HEK293 (cell line): Measurements from ENCODE around the gene NSD1.

ENCODE experiments used
- CTCF ChIA-PET: fragments of 350-600 bp; formaldehyde crosslinking; extraction: SDS; loops from one replicate; lab custom pipeline; 2021; ENCODE audit warnings: antibody characterized with exemption; lab: Yijun Ruan, JAX
- POLR2A ChIA-PET: fragments of 300-600 bp; formaldehyde crosslinking; extraction: SDS; loops from one replicate; lab custom pipeline; 2020; ENCODE audit warnings: antibody characterized with exemption, inconsistent platforms; lab: Yijun Ruan, JAX
- H3K27ac ChIP-seq: fragments of 200-500 bp; sonication (Bioruptor generic); 2 replicates; pipeline ENCODE4 v1.5.1; 2014; ENCODE audit warnings: low read depth, low read length, control low read depth, inconsistent platforms; ENCODE audit errors: extremely low read depth
- H3K36me3 ChIP-seq, 2 experiments: fragments of 200-500 bp in 1 of 2; sonication (Bioruptor generic) in 1 of 2; 1 replicate in 1 of 2; 2 replicates in 1 of 2; pipeline ENCODE4 v1.5.1; 2014 to 2017; ENCODE audit warnings: inconsistent platforms in 2 of 2, low read length in 2 of 2; ENCODE audit not compliant: control insufficient read depth in 2 of 2, insufficient read depth in 1 of 2
- H3K4me1 ChIP-seq: fragments of 200-500 bp; sonication (Bioruptor generic); 2 replicates; pipeline ENCODE4 v1.5.1; 2014; ENCODE audit warnings: mild to moderate bottlenecking, low read length, inconsistent platforms; ENCODE audit not compliant: control insufficient read depth, insufficient read depth
- H3K4me3 ChIP-seq: 2 replicates; pipeline ENCODE4 v1.5.1; 2011; ENCODE audit warnings: low read depth, mild to moderate bottlenecking, control low read depth, low read length, moderate library complexity
- H3K9me3 ChIP-seq: fragments of 200-500 bp; sonication (Bioruptor generic); 2 replicates; pipeline ENCODE4 v1.5.1; 2014; ENCODE audit warnings: low read depth, low read length, inconsistent platforms; ENCODE audit not compliant: control insufficient read depth, insufficient read depth
- BCL11B ChIP-seq: fragments of 450-650 bp; formaldehyde crosslinking; IDR thresholded peaks from 2 replicates; pipeline ENCODE4 v1.5.1; 2016; ENCODE audit warnings: low read depth, missing biosample characterization, missing genetic modification characterization
- MEIS1 ChIP-seq: sonication (generic); formaldehyde crosslinking; IDR thresholded peaks from 2 replicates; pipeline ENCODE4 v1.8.1; 2022; ENCODE audit warnings: missing genetic modification reagents, mild to moderate bottlenecking, borderline replicate concordance
- MYNN ChIP-seq: fragments of 450-650 bp; formaldehyde crosslinking; IDR thresholded peaks from 2 replicates; pipeline ENCODE4 v1.5.1; 2016; ENCODE audit warnings: missing biosample characterization, missing genetic modification characterization, borderline replicate concordance
- ZBTB20 ChIP-seq: fragments of 450-650 bp; formaldehyde crosslinking; IDR thresholded peaks from 2 replicates; pipeline ENCODE4 v1.5.1; 2016; ENCODE audit warnings: missing biosample characterization, missing genetic modification characterization
- ZBTB8A ChIP-seq: fragments of 450-650 bp; formaldehyde crosslinking; IDR thresholded peaks from 2 replicates; pipeline ENCODE4 v1.5.1; 2016; ENCODE audit warnings: missing biosample characterization, missing genetic modification characterization
- ZNF10 ChIP-seq: fragments of 450-650 bp; formaldehyde crosslinking; IDR thresholded peaks from 2 replicates; pipeline ENCODE4 v1.5.1; 2017; ENCODE audit warnings: missing biosample characterization, missing genetic modification characterization
- ZNF114 ChIP-seq: fragments of 450-650 bp; formaldehyde crosslinking; IDR thresholded peaks from 2 replicates; pipeline ENCODE4 v1.5.0; 2017; ENCODE audit warnings: missing biosample characterization, missing genetic modification characterization
- ZNF155 ChIP-seq: fragments of 450-650 bp; formaldehyde crosslinking; IDR thresholded peaks from 2 replicates; pipeline ENCODE4 v1.5.1; 2016; ENCODE audit warnings: missing biosample characterization, missing genetic modification characterization
- ZNF19 ChIP-seq: fragments of 450-650 bp; formaldehyde crosslinking; IDR thresholded peaks from 2 replicates; pipeline ENCODE4; 2016; ENCODE audit warnings: missing biosample characterization, missing genetic modification characterization, low read depth
- ZNF2 ChIP-seq: fragments of 450-650 bp; formaldehyde crosslinking; IDR thresholded peaks from 2 replicates; pipeline ENCODE4 v1.5.1; 2016; ENCODE audit warnings: missing biosample characterization, missing genetic modification characterization
- ZNF24 ChIP-seq: fragments of 450-650 bp; formaldehyde crosslinking; IDR thresholded peaks from 2 replicates; pipeline ENCODE4 v1.5.1; 2016; ENCODE audit warnings: missing biosample characterization, missing genetic modification characterization
- ZNF302 ChIP-seq: fragments of 450-650 bp; formaldehyde crosslinking; IDR thresholded peaks from 2 replicates; pipeline ENCODE4 v1.5.1; 2016; ENCODE audit warnings: missing biosample characterization, missing genetic modification characterization, low read depth
- ZNF354C ChIP-seq: fragments of 450-650 bp; formaldehyde crosslinking; IDR thresholded peaks from 2 replicates; pipeline ENCODE4 v1.5.1; 2016; ENCODE audit warnings: missing biosample characterization, missing genetic modification characterization, low read depth, borderline replicate concordance
- ZNF394 ChIP-seq: fragments of 450-650 bp; formaldehyde crosslinking; IDR thresholded peaks from 2 replicates; pipeline ENCODE4 v1.5.1; 2016; ENCODE audit warnings: missing biosample characterization, missing genetic modification characterization, mild to moderate bottlenecking, moderate library complexity, borderline replicate concordance
- ZNF48 ChIP-seq: fragments of 450-650 bp; formaldehyde crosslinking; IDR thresholded peaks from 2 replicates; pipeline ENCODE4 v1.5.1; 2016; ENCODE audit warnings: missing biosample characterization, missing genetic modification characterization
- ZNF561 ChIP-seq: fragments of 450-650 bp; IDR thresholded peaks from 2 replicates; pipeline ENCODE4 v1.5.1; 2018; ENCODE audit warnings: missing biosample characterization, missing genetic modification characterization, borderline replicate concordance
- ZNF624 ChIP-seq: fragments of 450-650 bp; formaldehyde crosslinking; IDR thresholded peaks from 2 replicates; pipeline ENCODE4 v1.5.1; 2017; ENCODE audit warnings: missing biosample characterization, missing genetic modification characterization
- ZNF670 ChIP-seq: fragments of 450-650 bp; formaldehyde crosslinking; IDR thresholded peaks from 2 replicates; pipeline ENCODE4 v1.5.1; 2016; ENCODE audit warnings: missing biosample characterization, missing genetic modification characterization, low read depth
- ZNF747 ChIP-seq: fragments of 450-650 bp; formaldehyde crosslinking; IDR thresholded peaks from 2 replicates; pipeline ENCODE4 v1.5.1; 2016; ENCODE audit warnings: missing biosample characterization, missing genetic modification characterization
- ZNF777 ChIP-seq: fragments of 450-650 bp; formaldehyde crosslinking; IDR thresholded peaks from 2 replicates; pipeline ENCODE4 v1.5.1; 2017; ENCODE audit warnings: missing biosample characterization, missing genetic modification characterization, borderline replicate concordance
- ZNF785 ChIP-seq: fragments of 450-650 bp; formaldehyde crosslinking; IDR thresholded peaks from 2 replicates; pipeline ENCODE4 v1.5.1; 2016; ENCODE audit warnings: missing biosample characterization, missing genetic modification characterization
- TF ChIP-seq, protein P1 (sequence below): fragments of 450-650 bp; formaldehyde crosslinking; IDR thresholded peaks from 2 replicates; pipeline ENCODE4 v1.5.1; 2016; ENCODE audit warnings: missing biosample characterization, missing genetic modification characterization, low read depth
- TF ChIP-seq, protein P2 (sequence below): fragments of 450-650 bp; formaldehyde crosslinking; IDR thresholded peaks from 2 replicates; pipeline ENCODE4 v1.5.1; 2016; ENCODE audit warnings: missing biosample characterization, missing genetic modification characterization, borderline replicate concordance
- TF ChIP-seq, protein P3 (sequence below): fragments of 450-650 bp; formaldehyde crosslinking; IDR thresholded peaks from 2 replicates; pipeline ENCODE4 v1.5.1; 2016; ENCODE audit warnings: missing biosample characterization, missing genetic modification characterization

Gene NSD1

DNA sequence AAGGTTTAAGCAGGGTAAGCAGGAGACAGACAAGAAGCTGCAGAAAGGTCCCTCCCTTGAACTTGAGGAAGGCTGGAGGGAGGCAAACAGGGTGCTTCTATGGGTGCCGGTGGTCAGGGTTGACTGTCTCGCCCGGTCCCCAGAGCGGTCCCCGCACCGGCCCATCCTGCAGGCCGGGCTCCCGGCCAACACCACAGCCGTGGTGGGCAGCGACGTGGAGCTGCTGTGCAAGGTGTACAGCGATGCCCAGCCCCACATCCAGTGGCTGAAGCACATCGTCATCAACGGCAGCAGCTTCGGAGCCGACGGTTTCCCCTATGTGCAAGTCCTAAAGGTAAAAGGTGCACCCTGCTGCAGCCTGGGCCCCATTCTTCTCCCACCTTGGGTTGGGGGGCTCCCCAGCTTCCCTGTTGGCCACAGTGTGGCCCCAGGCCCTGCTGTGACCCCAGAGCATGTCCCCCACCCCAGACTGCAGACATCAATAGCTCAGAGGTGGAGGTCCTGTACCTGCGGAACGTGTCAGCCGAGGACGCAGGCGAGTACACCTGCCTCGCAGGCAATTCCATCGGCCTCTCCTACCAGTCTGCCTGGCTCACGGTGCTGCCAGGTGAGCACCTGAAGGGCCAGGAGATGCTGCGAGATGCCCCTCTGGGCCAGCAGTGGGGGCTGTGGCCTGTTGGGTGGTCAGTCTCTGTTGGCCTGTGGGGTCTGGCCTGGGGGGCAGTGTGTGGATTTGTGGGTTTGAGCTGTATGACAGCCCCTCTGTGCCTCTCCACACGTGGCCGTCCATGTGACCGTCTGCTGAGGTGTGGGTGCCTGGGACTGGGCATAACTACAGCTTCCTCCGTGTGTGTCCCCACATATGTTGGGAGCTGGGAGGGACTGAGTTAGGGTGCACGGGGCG, 41.1 kb upstream of the NSD1 start:
- TF ChIP-seq ZNF302 (tag by site-specific recombination) (no peak), ZNF24 (tag by site-specific recombination) (no peak), ZNF624 (tag by site-specific recombination) (no peak), ZBTB8A (tag by site-specific recombination) (no peak), ZNF114 (tag by site-specific recombination) (no peak), ZNF19 (tag by site-specific recombination) (no peak), ZNF155 (tag by site-specific recombination) (no peak), MYNN (tag by site-specific recombination) (no peak), ZNF354C (tag by site-specific recombination) (no peak), ZNF10 (tag by site-specific recombination) (no peak), ZBTB20 (tag by site-specific recombination) (no peak), ZNF2 (tag by site-specific recombination) (no peak)
- TF ChIP-seq, protein P1, sequence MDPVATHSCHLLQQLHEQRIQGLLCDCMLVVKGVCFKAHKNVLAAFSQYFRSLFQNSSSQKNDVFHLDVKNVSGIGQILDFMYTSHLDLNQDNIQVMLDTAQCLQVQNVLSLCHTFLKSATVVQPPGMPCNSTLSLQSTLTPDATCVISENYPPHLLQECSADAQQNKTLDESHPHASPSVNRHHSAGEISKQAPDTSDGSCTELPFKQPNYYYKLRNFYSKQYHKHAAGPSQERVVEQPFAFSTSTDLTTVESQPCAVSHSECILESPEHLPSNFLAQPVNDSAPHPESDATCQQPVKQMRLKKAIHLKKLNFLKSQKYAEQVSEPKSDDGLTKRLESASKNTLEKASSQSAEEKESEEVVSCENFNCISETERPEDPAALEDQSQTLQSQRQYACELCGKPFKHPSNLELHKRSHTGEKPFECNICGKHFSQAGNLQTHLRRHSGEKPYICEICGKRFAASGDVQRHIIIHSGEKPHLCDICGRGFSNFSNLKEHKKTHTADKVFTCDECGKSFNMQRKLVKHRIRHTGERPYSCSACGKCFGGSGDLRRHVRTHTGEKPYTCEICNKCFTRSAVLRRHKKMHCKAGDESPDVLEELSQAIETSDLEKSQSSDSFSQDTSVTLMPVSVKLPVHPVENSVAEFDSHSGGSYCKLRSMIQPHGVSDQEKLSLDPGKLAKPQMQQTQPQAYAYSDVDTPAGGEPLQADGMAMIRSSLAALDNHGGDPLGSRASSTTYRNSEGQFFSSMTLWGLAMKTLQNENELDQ (tag by site-specific recombination): no peak
- H3K36me3 ChIP-seq: peaks cover 0 to 3% of the 10 kb centered on the region in 2 experiments; a peak in 1 of 3 replicates
- no peaks in the 10 kb centered on the region for H3K4me1 ChIP-seq
- CTCF ChIA-PET: interaction anchor here (1.5 kb wide), 1 partner anchor 21 kb away, joined by 5 read pairs; no protein-coding TSS in a partner anchor
- POLR2A ChIA-PET: no interaction called here
- no peak overlapping the region for H3K27ac ChIP-seq
- H3K9me3 ChIP-seq: no peaks in the 10 kb centered on the region
- no peak overlapping the region for H3K4me3 ChIP-seq

DNA sequence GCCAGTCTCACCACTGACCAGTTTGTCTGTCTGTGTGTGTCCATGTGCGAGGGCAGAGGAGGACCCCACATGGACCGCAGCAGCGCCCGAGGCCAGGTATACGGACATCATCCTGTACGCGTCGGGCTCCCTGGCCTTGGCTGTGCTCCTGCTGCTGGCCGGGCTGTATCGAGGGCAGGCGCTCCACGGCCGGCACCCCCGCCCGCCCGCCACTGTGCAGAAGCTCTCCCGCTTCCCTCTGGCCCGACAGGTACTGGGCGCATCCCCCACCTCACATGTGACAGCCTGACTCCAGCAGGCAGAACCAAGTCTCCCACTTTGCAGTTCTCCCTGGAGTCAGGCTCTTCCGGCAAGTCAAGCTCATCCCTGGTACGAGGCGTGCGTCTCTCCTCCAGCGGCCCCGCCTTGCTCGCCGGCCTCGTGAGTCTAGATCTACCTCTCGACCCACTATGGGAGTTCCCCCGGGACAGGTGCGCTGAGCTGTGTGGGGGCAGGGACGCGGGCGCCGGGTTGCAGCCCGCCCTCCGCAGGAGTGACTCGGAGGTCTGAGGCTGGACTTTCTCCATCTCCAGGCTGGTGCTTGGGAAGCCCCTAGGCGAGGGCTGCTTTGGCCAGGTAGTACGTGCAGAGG, 40.4 kb upstream of the NSD1 start:
- POLR2A ChIA-PET: no interaction called here
- Histone ChIP-seq H3K27ac (no peak overlapping the region), H3K4me3 (no peak overlapping the region), H3K9me3 (no peaks in the 10 kb centered on the region), H3K4me1 (no peaks in the 10 kb centered on the region), H3K36me3 (peaks cover 0 to 3% of the 10 kb centered on the region in 2 experiments; a peak in 1 of 3 replicates)
- CTCF ChIA-PET: interaction anchor here (1.5 kb wide), 1 partner anchor 21 kb away, joined by 5 read pairs; no protein-coding TSS in a partner anchor
- TF ChIP-seq ZNF785 (tag by site-specific recombination) (no peak), MEIS1 (CRISPR knock-in tag) (no peak), BCL11B (no peak), ZNF48 (tag by site-specific recombination) (no peak), ZNF777 (no peak), ZNF561 (tag by site-specific recombination) (no peak), ZNF24 (tag by site-specific recombination) (no peak), ZNF747 (tag by site-specific recombination) (no peak), ZNF670 (tag by site-specific recombination) (no peak), ZNF394 (tag by site-specific recombination) (no peak)
- TF ChIP-seq, protein P2, sequence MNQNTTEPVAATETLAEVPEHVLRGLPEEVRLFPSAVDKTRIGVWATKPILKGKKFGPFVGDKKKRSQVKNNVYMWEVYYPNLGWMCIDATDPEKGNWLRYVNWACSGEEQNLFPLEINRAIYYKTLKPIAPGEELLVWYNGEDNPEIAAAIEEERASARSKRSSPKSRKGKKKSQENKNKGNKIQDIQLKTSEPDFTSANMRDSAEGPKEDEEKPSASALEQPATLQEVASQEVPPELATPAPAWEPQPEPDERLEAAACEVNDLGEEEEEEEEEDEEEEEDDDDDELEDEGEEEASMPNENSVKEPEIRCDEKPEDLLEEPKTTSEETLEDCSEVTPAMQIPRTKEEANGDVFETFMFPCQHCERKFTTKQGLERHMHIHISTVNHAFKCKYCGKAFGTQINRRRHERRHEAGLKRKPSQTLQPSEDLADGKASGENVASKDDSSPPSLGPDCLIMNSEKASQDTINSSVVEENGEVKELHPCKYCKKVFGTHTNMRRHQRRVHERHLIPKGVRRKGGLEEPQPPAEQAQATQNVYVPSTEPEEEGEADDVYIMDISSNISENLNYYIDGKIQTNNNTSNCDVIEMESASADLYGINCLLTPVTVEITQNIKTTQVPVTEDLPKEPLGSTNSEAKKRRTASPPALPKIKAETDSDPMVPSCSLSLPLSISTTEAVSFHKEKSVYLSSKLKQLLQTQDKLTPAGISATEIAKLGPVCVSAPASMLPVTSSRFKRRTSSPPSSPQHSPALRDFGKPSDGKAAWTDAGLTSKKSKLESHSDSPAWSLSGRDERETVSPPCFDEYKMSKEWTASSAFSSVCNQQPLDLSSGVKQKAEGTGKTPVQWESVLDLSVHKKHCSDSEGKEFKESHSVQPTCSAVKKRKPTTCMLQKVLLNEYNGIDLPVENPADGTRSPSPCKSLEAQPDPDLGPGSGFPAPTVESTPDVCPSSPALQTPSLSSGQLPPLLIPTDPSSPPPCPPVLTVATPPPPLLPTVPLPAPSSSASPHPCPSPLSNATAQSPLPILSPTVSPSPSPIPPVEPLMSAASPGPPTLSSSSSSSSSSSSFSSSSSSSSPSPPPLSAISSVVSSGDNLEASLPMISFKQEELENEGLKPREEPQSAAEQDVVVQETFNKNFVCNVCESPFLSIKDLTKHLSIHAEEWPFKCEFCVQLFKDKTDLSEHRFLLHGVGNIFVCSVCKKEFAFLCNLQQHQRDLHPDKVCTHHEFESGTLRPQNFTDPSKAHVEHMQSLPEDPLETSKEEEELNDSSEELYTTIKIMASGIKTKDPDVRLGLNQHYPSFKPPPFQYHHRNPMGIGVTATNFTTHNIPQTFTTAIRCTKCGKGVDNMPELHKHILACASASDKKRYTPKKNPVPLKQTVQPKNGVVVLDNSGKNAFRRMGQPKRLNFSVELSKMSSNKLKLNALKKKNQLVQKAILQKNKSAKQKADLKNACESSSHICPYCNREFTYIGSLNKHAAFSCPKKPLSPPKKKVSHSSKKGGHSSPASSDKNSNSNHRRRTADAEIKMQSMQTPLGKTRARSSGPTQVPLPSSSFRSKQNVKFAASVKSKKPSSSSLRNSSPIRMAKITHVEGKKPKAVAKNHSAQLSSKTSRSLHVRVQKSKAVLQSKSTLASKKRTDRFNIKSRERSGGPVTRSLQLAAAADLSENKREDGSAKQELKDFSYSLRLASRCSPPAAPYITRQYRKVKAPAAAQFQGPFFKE (tag by site-specific recombination): no peak
- TF ChIP-seq, protein P3, sequence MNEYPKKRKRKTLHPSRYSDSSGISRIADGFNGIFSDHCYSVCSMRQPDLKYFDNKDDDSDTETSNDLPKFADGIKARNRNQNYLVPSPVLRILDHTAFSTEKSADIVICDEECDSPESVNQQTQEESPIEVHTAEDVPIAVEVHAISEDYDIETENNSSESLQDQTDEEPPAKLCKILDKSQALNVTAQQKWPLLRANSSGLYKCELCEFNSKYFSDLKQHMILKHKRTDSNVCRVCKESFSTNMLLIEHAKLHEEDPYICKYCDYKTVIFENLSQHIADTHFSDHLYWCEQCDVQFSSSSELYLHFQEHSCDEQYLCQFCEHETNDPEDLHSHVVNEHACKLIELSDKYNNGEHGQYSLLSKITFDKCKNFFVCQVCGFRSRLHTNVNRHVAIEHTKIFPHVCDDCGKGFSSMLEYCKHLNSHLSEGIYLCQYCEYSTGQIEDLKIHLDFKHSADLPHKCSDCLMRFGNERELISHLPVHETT: no peak
